HG02973 (cell line): Measurements from ENCODE around the gene RNF125.

ENCODE experiments used
- ATAC-seq: cut with Tn5 transposase; IDR thresholded peaks from one replicate; pipeline ENCODE4 v1.9.1; 2021; ENCODE audit warnings: moderate library complexity; ENCODE audit not compliant: unreplicated experiment

RNF125 gene

DNA sequence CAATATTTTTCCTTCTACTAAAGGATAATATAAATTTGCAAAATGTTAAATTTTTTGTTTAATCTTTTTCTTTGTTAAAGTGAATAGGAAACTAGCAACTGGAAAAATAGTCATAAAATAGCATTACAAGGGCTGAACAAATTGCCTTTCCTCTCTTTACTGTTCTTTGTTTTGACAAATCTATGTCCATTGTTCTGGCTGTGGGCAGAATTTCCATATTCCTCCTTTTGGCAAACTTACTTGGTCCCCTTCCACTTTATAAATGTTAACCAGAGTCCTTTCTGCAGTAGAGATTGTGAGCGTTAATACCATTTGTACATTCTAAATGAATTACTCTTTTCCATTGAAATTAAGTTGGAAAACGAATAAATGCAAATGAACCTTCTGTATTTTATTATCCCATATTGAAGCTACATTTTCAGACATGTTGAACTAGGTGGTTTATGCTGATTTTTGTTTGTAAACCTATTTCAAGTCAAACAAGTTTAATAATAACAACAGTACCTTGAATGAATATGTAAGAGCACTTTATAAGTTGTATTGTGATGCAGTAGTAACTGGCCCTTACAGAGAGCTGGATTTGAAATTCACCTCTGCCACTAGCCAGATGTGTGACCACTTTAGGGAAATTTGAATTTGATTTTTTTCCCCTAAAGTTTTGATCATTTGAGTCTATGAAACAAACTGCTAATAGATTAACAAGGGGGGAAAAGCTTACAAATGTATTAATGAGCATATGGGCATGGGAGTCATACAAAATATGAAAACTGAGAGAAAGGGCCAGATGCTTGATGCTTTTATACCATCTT lies 3.3 kb downstream of the RNF125 start:
- ATAC-seq: no peak

DNA sequence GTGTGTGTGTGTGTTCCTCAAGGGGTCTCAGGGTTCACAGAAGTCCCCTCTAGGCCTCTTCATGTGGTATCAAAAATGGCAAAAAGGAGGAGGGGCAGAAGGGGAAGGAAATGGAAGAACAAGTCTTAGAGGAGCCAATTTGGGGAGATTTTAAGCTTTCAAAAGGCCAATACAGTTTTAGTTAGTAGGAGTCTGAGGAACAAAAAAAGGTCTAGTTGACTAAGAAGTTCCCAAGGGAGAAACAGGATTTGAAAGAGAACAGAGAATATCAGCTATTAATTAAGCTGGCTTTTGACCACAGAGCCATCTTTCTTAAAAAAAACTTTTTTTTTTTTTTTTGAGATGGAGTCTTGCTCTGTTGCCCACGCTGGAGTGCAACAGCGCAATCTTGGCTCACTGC lies 7.1 kb downstream of the RNF125 start:
- no peak for ATAC-seq

DNA sequence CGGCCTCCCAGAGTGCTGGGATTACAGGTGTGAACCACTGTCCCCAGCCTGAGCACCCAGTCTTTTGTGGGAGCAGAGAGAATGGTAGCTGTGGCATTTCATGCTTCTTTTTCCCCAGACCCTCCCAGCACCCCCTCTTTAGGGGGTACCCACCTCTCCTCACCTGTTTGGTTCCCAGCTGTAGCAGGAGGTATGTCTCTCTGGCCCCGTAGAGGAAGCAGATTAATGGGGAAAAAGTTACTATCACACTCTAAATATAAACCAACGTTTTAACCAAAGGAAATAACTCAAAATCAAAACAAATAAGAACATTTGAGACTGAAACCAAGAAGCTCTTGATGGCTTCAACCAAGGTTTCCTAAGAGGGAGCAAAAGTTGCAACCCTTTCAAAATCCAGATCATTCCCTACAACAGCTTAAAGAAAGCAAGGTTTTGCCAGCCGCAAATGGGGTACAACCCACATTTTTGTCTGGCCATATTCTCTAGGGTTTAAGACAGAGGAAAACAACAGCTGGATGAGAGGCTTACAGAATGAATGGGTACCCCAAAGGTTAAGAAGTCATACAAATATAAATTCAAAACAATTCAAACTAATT lies 8.0 kb downstream of the RNF125 start:
- ATAC-seq: no peak

DNA sequence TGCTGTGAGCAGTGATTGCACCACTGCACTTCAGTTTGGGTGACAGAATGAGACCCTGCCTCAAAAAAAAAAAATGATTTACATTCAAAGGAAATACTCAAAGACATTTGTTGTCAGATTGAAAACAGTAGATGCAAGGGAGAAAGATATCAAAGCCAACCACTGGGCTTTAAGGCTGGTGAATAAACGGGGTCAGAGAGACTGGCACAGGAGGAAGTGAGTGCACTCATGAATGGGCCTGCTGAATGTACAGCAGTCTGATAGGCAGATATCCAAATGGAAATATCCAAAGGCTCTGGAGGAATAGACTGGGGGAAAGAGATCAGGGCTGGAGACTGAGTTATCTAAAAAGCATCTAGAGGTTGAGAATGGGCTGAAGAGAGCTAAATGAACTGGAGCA lies 10.9 kb downstream of the RNF125 start:
- ATAC-seq: no peak

DNA sequence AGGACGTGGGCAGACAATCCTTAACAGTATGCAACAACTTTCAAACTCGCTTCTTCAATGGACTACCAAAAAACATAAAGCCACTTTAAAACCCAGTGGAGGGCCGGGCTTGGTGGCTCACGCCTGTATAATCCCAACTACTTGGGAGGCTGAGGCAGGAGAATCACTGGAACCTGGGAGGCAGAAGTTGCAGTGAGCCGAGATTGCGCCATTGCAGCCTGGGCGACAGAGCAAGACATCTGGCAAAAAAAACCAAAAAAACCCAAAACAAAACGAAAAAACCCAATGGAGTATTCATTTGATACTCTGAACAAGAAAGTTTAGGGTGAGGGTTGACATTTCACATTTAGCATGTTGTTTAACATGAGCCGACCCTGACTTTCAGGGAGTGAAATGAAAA lies 14.0 kb downstream of the RNF125 start:
- no peak for ATAC-seq

DNA sequence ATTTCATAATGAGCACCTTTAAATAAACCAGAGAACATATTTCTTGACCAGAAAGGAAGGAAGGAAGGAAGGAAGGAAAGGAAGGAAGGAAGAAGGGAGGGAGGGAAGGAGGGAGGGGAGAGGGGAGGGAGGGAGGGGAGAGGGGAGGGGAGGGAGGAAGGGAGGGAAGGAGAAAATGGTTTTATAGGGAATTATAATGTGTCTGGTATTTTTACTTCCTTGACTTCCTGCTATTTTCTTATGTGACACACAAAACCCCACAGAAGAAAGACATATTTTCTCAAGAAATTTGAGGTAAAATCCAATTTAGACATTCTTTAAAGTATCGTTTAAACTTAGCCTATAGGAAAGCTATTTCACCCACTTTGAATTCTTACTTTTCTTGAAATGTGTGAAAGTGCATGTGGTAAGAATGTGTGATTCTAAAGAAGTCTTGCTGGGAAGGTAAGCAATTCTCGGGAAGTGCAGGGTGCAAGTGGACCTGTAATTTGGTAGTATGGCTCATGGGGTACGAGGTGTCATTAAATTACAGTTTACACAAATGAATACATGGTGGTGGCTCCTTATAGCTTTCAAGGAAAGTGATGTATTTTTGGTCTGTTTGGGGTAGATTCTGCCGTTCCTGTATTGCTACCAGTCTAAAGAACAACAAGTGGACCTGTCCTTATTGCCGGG lies 18.0 kb downstream of the RNF125 start:
- ATAC-seq: no peak

DNA sequence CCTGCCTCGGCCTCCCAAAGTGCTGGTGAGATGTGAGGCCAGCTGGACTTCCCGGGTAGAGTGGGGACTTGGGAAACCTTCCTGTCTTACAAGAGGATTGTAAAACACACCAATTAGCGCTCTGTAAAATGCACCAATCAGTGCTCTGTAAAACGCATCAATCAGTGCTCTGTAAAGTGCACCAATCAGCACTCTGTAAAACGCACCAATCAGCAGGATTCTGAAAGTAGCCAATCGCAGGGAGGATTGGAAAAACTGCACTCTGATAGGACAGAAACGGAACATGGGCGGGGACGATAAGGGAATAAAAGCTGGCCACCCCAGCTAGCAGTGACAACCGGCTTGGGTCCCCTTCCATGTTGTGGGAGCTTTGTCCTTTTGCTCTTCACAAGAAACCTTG lies 19.0 kb downstream of the RNF125 start:
- no peak for ATAC-seq

DNA sequence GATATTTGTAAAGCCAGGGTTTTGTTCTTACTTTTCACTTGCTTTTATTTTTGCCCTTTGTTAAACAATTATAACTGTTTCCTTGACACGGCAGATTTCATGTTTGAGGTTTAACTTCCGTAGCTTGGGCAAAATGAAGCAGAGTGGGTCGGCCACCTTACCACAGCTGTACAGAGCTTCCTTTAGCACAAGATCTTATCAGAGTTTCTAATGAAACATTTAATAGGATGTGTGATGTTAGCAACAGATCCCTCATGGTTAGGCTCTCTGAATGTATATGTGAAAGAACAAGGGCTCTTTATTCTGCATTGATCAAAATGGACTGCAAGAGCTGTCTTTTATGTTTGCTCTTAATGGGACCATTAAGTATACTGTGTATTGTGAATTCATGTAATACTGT lies 22.3 kb downstream of the RNF125 start:
- no peak for ATAC-seq

DNA sequence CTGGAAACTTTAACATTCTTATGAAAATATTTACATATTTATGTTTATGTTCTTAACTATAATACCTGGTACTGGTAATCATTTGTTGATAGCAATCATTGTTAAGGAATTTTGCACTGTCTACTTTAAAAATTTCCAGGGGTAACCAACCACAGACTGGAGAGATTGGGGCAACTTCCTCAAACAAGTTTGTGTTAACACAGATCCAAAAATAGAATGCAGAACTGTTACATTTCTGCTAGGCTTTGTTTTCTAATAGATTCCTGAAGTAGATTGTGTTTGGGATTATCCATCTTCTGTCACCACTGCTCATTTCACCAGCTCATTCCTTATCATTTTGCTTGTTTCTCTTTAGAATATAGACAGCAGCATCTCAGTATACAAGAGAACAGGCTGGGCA lies 23.7 kb downstream of the RNF125 start:
- ATAC-seq: no peak

DNA sequence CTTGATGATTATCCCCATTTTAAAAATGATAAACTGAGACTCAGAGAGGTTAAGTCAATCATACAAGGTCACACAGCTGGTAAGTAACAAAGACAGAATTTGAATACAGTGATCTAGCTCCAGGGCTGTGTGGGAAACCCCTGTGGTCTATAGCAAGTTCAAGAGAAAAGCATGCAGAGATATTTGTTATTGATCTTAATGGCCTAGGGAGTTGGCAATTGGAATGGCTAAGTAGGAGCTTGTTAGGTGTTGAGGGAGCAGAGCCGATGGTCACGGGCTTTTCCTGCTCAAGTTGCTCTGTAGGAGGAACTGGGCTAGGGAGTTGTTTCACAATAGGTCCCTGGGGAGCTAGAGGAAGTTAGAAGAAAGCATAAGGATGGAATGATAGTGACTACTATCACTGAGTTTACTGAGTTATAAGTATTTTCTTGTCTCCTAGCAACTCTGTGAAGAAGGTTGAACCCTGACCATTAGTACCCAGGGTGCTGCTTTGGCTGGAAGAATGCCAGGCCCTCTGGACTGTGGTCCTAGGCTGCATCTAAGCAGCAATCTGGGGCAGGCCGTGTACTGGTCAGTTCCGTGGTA lies 30.0 kb downstream of the RNF125 start:
- peak; percentile 72 for ATAC-seq

DNA sequence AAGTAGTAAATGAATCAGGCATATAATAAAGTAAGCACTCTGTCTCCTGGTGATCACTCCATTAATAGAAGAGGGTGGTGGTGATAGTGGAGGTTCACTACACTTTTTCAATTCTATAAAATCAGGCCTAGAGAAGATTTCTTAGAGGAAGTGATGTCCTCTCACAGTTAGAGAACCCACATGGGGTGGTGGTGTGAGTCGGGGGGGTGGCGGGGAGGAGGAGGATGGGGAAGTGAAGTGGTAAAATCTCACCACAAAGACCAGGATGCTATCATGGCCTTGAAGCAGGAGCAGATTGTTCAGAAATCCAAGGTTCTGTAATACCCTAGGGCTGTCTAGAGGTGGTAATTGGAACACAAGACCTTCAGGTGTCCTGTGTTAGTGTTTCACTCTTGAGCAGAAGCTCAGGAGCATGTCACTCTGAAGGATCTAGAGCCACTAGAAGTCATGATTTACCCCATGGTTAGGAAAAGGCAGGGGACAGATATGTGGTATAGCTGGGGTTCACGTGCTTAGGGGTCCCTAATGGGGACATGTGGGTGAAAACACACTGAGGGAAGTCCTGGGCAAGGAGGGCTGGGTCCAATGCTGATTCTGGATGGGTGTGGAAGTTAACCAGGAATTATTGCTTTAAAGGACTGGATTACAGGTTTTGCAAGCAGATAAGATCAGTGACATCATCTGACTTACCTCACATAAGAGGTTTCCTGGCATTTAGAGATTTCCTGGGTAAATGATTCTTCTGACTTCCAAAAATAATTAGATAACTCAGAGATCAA lies 31.0 kb downstream of the RNF125 start:
- ATAC-seq: peak; percentile 33

DNA sequence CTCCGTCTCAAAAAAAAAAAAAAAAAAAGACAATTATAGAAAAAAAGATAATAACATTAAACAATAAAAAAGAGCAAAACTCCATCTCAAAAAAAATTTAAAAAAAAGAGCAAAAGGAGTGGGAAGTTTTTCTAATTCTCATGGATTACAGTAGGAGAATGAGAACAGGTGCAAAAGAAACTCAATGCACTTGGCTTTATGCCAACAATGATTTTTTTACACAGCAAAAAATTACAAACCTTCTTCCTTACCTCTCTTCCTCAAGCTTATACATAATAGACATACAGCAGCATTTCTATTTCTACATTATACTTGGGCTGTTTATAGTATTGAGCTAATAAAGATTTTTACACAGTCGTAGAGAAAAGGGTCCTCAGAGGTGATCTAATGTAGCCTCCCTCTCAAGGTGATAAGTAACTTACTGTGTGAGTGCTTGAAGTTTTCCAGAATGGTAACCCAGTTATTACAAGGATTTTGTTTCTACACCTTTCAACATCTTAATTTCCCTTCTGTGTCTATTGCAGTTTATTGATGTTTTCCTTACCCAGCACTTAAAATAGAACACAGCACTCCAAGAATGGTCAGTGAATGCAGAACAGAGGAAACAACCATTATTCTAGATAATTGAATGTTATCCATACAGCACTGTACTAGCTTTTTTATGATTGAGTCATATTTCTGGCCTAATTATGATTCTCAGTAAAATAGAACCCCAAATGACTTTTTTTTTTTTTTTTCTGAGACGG lies 38.2 kb downstream of the RNF125 start:
- ATAC-seq: no peak

DNA sequence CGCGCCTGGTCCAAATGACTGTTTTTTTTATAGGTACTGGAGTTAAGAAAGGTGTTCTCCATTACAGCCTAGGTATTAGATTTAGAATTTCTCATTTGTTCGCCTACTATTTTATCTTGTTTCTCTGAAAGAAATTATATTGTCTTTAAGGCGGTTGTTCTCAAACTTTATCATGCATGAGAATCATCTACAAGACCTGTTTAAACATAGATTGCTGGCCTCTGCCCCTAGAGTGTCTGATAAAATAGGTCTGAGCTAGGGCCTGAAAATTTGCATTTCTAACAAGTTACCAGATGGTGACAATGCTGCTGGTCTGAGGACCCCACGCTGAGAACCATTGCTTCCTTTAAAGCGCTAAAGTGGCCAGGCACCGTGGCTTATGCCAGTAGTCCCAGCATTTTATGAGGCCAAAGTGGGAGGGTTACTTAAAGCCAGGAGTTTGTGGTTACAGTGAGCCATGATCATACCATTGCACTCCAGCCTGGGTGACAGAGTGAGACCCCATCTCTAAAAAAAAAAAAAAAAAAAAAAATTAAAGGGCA lies 39.1 kb downstream of the RNF125 start:
- ATAC-seq: no peak

DNA sequence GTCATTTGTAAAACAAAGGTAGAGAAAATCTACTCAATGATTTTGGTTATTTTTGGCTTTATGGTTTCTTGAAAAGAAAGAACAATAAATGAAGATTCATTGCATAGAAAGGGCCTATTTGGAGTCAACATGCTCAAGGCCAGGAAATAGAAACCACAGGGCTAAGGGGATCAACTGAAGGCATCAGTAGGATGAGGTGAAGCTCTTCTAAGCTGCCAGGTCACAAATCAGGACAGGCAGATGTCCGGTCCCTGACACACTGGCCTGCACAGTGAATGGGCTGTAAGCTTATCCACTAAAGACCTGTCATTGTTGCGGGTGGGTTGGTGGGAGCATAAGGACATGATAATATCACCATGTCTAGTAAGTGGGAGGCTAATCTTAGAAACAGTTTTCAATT lies 41.4 kb downstream of the RNF125 start:
- no peak for ATAC-seq

DNA sequence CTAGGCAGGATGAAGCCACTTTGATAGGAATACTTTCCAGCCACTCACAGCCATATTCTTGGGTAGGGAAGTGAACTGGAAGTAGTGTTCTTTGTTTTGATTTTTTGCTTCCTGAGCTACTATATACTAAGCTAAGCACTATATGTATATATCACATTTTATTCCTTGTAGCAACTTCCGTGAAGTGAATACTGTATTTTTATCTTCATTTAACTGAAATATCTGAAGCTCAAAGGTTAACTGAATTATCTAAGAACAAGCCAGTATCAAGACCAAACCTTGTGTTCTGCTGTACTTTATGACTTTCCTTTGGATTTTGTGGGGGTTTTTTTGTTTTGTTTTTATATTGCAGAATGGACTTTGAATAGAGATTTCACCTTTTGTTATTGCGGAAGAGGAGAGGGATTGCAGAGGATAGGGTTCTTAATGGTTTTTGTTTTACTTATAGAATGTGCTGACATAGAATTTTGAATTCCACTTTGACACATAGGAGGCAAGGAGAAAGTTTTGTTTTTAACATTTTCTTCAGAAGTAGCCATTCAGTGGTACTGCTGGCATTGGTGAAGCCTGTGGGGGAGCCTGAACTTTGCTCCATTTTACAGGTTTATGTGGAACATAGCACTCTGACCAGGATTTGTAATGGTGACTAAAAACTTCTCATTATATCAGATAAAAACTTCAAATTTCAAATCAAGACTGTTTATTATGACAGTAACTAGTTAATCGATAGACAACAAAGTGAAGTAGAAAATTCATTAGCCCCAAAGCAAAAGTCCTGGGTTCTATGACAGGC lies 48.9 kb downstream of the RNF125 start:
- ATAC-seq: no peak

DNA sequence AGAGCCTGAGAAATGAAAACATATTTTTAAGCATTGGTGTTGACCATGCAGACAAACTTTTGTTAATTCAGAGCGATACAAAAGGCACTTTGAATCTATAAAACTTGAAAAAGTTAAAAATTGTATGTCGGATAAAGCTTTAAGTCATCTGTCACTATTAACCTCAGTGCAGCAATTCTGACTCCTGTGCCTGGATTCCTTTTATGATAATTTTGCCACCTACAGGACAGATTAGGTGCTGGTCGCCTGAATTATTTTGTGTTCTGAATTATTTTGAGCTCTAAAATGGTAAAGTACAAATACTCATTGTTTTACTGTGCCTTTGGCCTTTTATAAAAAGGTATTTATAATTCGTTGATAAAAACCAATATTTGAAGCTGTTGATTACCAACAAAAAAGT lies 53.7 kb downstream of the RNF125 start:
- no peak for ATAC-seq

DNA sequence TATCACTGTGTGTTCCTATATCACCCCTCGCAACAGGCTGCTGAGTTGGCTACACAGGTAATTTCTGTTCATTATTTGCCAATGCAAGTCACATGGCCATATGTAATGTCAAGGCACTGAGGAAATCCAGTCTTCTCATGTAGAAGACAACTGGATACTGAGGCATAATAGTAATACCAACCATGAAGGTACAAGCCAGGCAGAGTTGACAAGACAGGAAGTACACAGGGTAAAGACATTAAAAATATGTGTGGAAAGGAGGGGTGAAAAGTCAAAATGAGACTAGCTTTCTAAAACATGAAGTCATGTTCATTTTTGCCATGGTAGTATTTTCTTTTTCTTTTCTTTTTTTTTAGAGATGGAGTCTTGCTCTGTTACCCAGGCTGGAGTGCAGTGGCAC lies 55.6 kb downstream of the RNF125 start:
- no peak for ATAC-seq

DNA sequence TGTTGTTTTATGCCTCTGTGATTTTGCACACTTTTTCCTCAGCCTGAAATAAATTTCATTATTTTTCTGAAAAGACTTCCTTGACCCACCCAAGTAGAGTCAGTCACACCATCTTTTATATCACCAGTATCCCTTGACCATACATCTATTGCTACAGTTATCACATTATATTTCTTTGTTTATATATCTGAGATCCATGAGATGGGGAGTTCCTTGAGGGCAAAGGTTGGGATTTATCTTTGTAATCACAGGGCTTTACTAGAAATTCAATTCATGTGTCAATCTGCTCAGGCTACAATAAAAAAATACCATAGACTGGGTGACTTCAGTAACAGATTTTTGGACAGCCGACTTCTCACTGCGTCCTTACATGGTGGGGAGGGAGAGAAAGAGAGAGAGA lies 60.2 kb downstream of the RNF125 start:
- no peak for ATAC-seq

DNA sequence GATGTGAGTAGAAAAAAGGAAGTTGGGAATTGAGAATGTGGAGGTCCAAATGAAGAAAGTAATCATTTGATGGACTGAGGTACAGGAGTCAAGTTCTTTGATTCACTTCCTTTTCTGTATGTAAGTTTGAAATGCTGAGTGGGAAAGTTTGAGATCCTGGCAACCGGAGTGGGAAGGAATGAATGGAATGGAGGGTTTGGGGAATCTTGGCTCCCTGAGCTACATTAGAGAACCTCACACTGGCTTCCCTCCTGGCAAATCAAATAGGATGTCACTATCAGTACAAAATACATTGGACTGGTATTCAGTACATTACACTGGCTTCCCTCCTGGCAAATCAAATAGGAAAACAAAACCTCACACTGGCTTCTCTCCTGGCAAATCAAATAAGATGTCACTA lies 63.3 kb downstream of the RNF125 start:
- no peak for ATAC-seq
